ENCODE data around the gene GMPPB.

- TF ChIP-seq CTCF (IDR thresholded peaks at IDR 0.05) = no peak
- no peak for TF ChIP-seq POLR2A (IDR thresholded peaks at IDR 0.05)
- TF ChIP-seq POLR2AphosphoS5 (IDR thresholded peaks at IDR 0.05) = no peak
- no peak for TF ChIP-seq EP300 (IDR thresholded peaks at IDR 0.05)
Observed at GRCh38 chr3:49724586-49724985, 835 bp upstream of the GMPPB start.

Measured in gastroesophageal sphincter (tissue), 3 donors.